Chondrocyte (in vitro differentiated cells): ENCODE measurements around the gene VAV2. TPM values are rescaled to one million over a fixed set of nuclear protein-coding genes. Genes with fewer than 3 reads are reported as not detected.

ENCODE experiments used
- DNase-seq: peaks from one replicate; pipeline ENCODE4 v3.0.0; 2021; ENCODE audit warnings: mixed read lengths, low spot score
- H3K27ac Mint-ChIP-seq: one replicate; pipeline ENCODE4 v1.8.0; 2021; ENCODE audit warnings: mild to moderate bottlenecking, moderate library complexity, mixed read lengths; ENCODE audit not compliant: unreplicated experiment
- H3K27me3 Mint-ChIP-seq: 2 replicates; pipeline ENCODE4 v1.8.0; 2021; ENCODE audit warnings: low read depth, mixed read lengths
- H3K36me3 Mint-ChIP-seq: 2 replicates; pipeline ENCODE4 v1.8.0; 2021; ENCODE audit warnings: low read depth, mixed read lengths
- H3K4me1 Mint-ChIP-seq: 2 replicates; pipeline ENCODE4 v1.8.0; 2021; ENCODE audit warnings: low read depth, mild to moderate bottlenecking, mixed read lengths
- H3K4me3 Mint-ChIP-seq: one replicate; pipeline ENCODE4 v1.8.0; 2021; ENCODE audit warnings: mild to moderate bottlenecking, moderate library complexity, mixed read lengths; ENCODE audit not compliant: unreplicated experiment
- H3K9me3 Mint-ChIP-seq: 2 replicates; pipeline ENCODE4 v1.8.0; 2021; ENCODE audit warnings: low read depth, mixed read lengths
- total RNA-seq: library from RNA; stranded (reverse); gene quantifications from 3 replicates; pipeline ENCODE4 v1.2.1, GENCODE V29; 2021
- TF ChIP-seq, protein P1 (sequence below): fragments of 200-600 bp; sonication (generic); IDR thresholded peaks from 2 replicates; pipeline ENCODE4 v1.5.0; 2021; ENCODE audit warnings: antibody characterized with exemption, mild to moderate bottlenecking, moderate library complexity

The VAV2 gene
- total RNA-seq, 1 donor from 2014 or later = 17.7 TPM

GRCh38 chr9:133785753-133786370 is 206.3 kb downstream of the VAV2 start:
- Mint-ChIP-seq H3K36me3 (peaks cover 8% of the 10 kb centered on the region), H3K9me3 (no peaks in the 10 kb centered on the region), H3K27me3 (no peaks in the 10 kb centered on the region), H3K4me1 (no peaks in the 10 kb centered on the region), H3K4me3 (no peak overlapping the region), H3K27ac (no peak overlapping the region)
- TF ChIP-seq, protein P1, sequence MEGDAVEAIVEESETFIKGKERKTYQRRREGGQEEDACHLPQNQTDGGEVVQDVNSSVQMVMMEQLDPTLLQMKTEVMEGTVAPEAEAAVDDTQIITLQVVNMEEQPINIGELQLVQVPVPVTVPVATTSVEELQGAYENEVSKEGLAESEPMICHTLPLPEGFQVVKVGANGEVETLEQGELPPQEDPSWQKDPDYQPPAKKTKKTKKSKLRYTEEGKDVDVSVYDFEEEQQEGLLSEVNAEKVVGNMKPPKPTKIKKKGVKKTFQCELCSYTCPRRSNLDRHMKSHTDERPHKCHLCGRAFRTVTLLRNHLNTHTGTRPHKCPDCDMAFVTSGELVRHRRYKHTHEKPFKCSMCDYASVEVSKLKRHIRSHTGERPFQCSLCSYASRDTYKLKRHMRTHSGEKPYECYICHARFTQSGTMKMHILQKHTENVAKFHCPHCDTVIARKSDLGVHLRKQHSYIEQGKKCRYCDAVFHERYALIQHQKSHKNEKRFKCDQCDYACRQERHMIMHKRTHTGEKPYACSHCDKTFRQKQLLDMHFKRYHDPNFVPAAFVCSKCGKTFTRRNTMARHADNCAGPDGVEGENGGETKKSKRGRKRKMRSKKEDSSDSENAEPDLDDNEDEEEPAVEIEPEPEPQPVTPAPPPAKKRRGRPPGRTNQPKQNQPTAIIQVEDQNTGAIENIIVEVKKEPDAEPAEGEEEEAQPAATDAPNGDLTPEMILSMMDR = no peak
- DNase-seq = peak; percentile 49

DNA sequence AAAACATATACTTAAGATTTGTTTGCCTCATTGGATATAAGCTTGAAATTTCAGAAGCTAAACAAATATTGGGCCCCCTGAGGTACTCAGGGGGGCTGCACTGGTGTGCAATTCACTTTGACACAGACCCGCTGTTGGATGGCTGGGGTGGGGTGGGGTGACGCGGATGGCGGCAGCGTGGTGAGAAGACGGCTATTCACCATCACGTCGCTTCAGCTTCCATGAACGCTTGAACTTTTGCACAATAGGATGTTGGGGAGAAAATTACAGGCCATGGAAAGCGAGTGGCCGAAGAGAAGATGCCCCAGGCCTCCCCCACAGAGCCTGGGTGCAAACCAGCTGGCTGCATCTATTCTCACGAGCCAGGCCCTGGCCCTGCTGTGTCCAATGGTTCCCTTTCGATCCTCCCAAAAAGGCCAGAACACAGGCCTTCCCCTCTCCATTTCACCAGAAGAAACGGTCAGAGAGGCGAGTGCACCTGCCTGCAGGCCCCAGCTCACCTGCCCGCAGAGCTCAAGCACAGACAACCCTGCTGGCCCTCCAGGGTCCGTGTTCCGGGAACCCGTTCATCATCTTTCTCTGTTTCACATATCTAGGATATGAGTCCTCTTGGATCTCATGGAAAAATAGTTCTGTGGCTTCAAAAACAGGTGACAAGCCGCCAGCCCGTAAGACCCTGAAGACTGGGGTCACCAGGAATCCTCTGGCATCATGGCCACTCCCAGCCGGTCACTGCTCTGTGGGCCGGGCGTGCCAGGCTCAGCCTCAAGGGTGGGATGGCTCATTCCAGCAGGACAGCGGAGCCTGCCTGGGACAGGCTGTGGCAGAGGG is 207.2 kb downstream of the VAV2 start:
- Mint-ChIP-seq H3K4me3 (no peak overlapping the region), H3K27ac (no peak overlapping the region)
- TF ChIP-seq, protein P1 = no peak

DNA sequence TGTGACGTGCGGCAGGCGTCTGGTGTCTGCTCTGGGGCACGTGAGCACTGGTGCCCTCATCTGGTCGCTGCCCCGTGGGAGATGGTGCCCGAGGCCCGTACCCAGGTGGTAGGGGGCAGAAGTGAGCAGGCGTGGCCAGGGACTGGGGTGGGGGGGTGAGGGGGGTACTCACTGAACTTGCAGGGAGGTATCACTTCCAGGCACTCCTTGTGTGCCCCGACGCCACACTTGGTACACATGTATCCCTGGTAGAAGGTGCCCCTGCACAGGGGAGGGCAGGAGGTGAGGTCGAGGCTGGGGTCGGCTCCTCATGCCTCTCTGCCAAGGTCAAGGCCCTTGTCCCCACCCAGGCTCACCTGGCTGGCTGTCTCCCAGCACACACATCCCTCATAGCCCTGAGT is 208.8 kb downstream of the VAV2 start:
- Mint-ChIP-seq H3K27ac (no peak overlapping the region), H3K27me3 (no peaks in the 10 kb centered on the region), H3K4me3 (no peak overlapping the region), H3K36me3 (peaks cover 4% of the 10 kb centered on the region), H3K9me3 (no peaks in the 10 kb centered on the region), H3K4me1 (no peaks in the 10 kb centered on the region)
- TF ChIP-seq, protein P1 = no peak
- DNase-seq = peak; percentile 68

More for the DNA sequence above, 207.2 kb downstream of the VAV2 start:
- peak; percentile 63 for DNase-seq
- H3K36me3 Mint-ChIP-seq = peaks cover 7% of the 10 kb centered on the region
- H3K27me3 Mint-ChIP-seq = no peaks in the 10 kb centered on the region
- no peaks in the 10 kb centered on the region for H3K9me3 Mint-ChIP-seq
- H3K4me1 Mint-ChIP-seq = no peaks in the 10 kb centered on the region

GRCh38 chr9:133782157-133783130 is 209.7 kb downstream of the VAV2 start:
- peak; percentile 77 for DNase-seq
- H3K9me3 Mint-ChIP-seq = no peaks in the 10 kb centered on the region
- peaks cover 4% of the 10 kb centered on the region for H3K36me3 Mint-ChIP-seq
- no peak overlapping the region for H3K27ac Mint-ChIP-seq
- TF ChIP-seq, protein P1 = peak; percentile 91
- H3K4me1 Mint-ChIP-seq = no peaks in the 10 kb centered on the region
- no peak overlapping the region for H3K4me3 Mint-ChIP-seq
- H3K27me3 Mint-ChIP-seq = no peaks in the 10 kb centered on the region

GRCh38 chr9:133781828-133782135 is 210.3 kb downstream of the VAV2 start:
- H3K9me3 Mint-ChIP-seq = no peaks in the 10 kb centered on the region
- peak; percentile 43 for DNase-seq
- no peak overlapping the region for H3K4me3 Mint-ChIP-seq
- H3K27me3 Mint-ChIP-seq = no peaks in the 10 kb centered on the region
- H3K27ac Mint-ChIP-seq = no peak overlapping the region
- H3K4me1 Mint-ChIP-seq = no peaks in the 10 kb centered on the region
- TF ChIP-seq, protein P1 = no peak
- H3K36me3 Mint-ChIP-seq = peaks cover 4% of the 10 kb centered on the region
